GM12878 (cell line): ENCODE measurements around the gene ZNF544. TPM values are rescaled to one million over a fixed set of nuclear protein-coding genes. Genes with fewer than 3 reads are reported as not detected.

Source experiments
- ATAC-seq: fragments of 200-7000 bp; cut with Tn5 transposase; 3 replicates; pipeline ENCODE4 v1.9.1; 2020; ENCODE audit warnings: mild to moderate bottlenecking, moderate library complexity
- BruUV-seq: library from RNA; stranded (reverse); fragments of 400-500 nt; replicated peaks from 2 replicates; lab custom pipeline; 2021; lab: Mats Ljungman, UMichigan
- CTCF ChIA-PET: fragments of 300-600 bp; sonication (Branson Sonifier 250); formaldehyde crosslinking; extraction: SDS; loops from one replicate; lab custom pipeline; 2021; ENCODE audit warnings: inconsistent platforms; lab: Yijun Ruan, JAX
- POLR2A ChIA-PET: fragments of 350-600 bp; formaldehyde crosslinking; extraction: SDS; loops from one replicate; lab custom pipeline; 2021; ENCODE audit warnings: inconsistent platforms; lab: Charles Lee
- RAD21 ChIA-PET: fragments of 300-600 bp; sonication (Branson Sonifier 250); formaldehyde crosslinking; loops from one replicate; lab custom pipeline; 2023; ENCODE audit warnings: antibody characterized with exemption; ENCODE audit not compliant: unreplicated experiment; lab: Charles Lee
- SMC1A ChIA-PET: fragments of 300-600 bp; sonication (Branson Sonifier 250); formaldehyde crosslinking; loops from one replicate; lab custom pipeline; 2023; ENCODE audit not compliant: unreplicated experiment, uncharacterized antibody; lab: Charles Lee
- DNase-seq: peaks from one replicate; pipeline ENCODE4 v3.0.0-alpha.2; 2011; ENCODE audit warnings: low read depth, low spot score
- FAIRE-seq: peaks from 3 replicates; lab custom pipeline; 2011; peaks lifted over from hg19 to GRCh38; lab: Jason Lieb, UNC
- H2AFZ ChIP-seq: 2 replicates; pipeline ENCODE4 v1.6.0; 2011; ENCODE audit warnings: low read depth, low read length, control low read depth; ENCODE audit not compliant: control insufficient read depth
- H3K27ac ChIP-seq: 2 replicates; pipeline ENCODE4 v1.5.1; 2011; ENCODE audit warnings: control low read depth; ENCODE audit not compliant: control insufficient read depth, insufficient read depth
- H3K27me3 ChIP-seq, 2 experiments: replicated peaks in 1 of 2; 2 replicates each; pipeline versions ENCODE4 v1.6.0 to v1.6.1; 2011; ENCODE audit warnings: low read length in 1 of 2; ENCODE audit not compliant: control insufficient read depth in 2 of 2, insufficient read depth in 2 of 2
- H3K36me3 ChIP-seq, 2 experiments: 2 replicates each; pipeline ENCODE4 v1.5.1; 2011; ENCODE audit warnings: low read length in 1 of 2; ENCODE audit not compliant: control insufficient read depth in 2 of 2, insufficient read depth in 2 of 2
- H3K4me1 ChIP-seq: 2 replicates; pipeline ENCODE4 v1.6.1; 2011; ENCODE audit warnings: mild to moderate bottlenecking, low read length, moderate library complexity, mixed read lengths; ENCODE audit not compliant: control insufficient read depth, insufficient read depth
- H3K4me2 ChIP-seq: 2 replicates; pipeline ENCODE4 v1.6.0; 2011; ENCODE audit warnings: control low read depth; ENCODE audit not compliant: control insufficient read depth, insufficient read depth
- H3K4me3 ChIP-seq: fragments of 200-600 bp; sonication (generic); 2 replicates; pipeline ENCODE4 v1.5.1; 2016
- H3K79me2 ChIP-seq: 2 replicates; pipeline ENCODE4 v1.6.0; 2011; ENCODE audit warnings: low read length; ENCODE audit not compliant: control insufficient read depth, insufficient read depth
- H3K9ac ChIP-seq: 2 replicates; pipeline ENCODE4 v1.8.0; 2011; ENCODE audit warnings: low read length, control low read depth, mixed read lengths; ENCODE audit not compliant: control insufficient read depth, insufficient read depth
- H3K9me3 ChIP-seq: replicated peaks from 3 replicates; pipeline ENCODE4 v1.5.1; 2011; ENCODE audit warnings: mild to moderate bottlenecking, low read length; ENCODE audit not compliant: control insufficient read depth, insufficient read depth
- H4K20me1 ChIP-seq: 2 replicates; pipeline ENCODE4 v1.6.0; 2011; ENCODE audit not compliant: control insufficient read depth, insufficient read depth
- CBX5 ChIP-seq: sonication (generic); IDR thresholded peaks from 2 replicates; pipeline ENCODE4 v1.6.1; 2016; ENCODE audit warnings: low read depth, moderate library complexity, mild to moderate bottlenecking, inconsistent platforms
- CREB1 ChIP-seq: IDR thresholded peaks from 2 replicates; pipeline ENCODE4 v1.6.1; 2012; ENCODE audit warnings: low read depth, mild to moderate bottlenecking, inconsistent platforms
- HSF1 ChIP-seq: fragments of 150-350 bp; IDR thresholded peaks from 2 replicates; pipeline ENCODE4 v1.6.1; 2014; ENCODE audit warnings: mild to moderate bottlenecking, low read depth, low read length
- POU2F2 ChIP-seq: IDR thresholded peaks from 3 replicates; pipeline ENCODE4 v1.6.1; 2011; ENCODE audit warnings: low read depth, mild to moderate bottlenecking, low read length, borderline replicate concordance
- REST ChIP-seq: IDR thresholded peaks from 2 replicates; pipeline ENCODE4 v1.6.1; 2012; ENCODE audit warnings: mild to moderate bottlenecking, low read depth, low read length
- SUPT20H ChIP-seq: IDR thresholded peaks from 2 replicates; pipeline ENCODE4 v1.6.1; 2011; ENCODE audit warnings: low read depth, mild to moderate bottlenecking, low read length, moderate library complexity, borderline replicate concordance; ENCODE audit not compliant: control insufficient read depth
- USF2 ChIP-seq: IDR thresholded peaks from 2 replicates; pipeline ENCODE4 v1.6.1; 2011; ENCODE audit warnings: low read depth, low read length, improper control_type of control experiment, borderline replicate concordance
- YBX1 ChIP-seq: fragments of 450-650 bp; IDR thresholded peaks from 2 replicates; pipeline ENCODE4 v1.6.1; 2016; ENCODE audit warnings: antibody characterized with exemption
- ZBTB40 ChIP-seq: fragments of 450-650 bp; IDR thresholded peaks from 2 replicates; pipeline ENCODE4 v1.6.1; 2016; ENCODE audit warnings: mild to moderate bottlenecking, moderate library complexity, borderline replicate concordance
- WGBS: methylation state at CpG from one replicate; pipeline ENCODE4 v1.1.6; 2016; ENCODE audit warnings: low lambda C conversion rate; ENCODE audit not compliant: insufficient replicate concordance, insufficient coverage; ENCODE audit errors: missing lambda C conversion rate; 5-methylcytosine and 5-hydroxymethylcytosine counted together
- in situ Hi-C: fragments of 300-500 bp; cut with MboI; formaldehyde crosslinking; loops from 9 replicates; pipeline ENCODE4 v1.14.3; 2018; ENCODE audit warnings: mixed read lengths
- intact Hi-C: fragments of 100-400 bp; cut with micrococcal nuclease; formaldehyde crosslinking; loops from one replicate; pipeline ENCODE4 v1.14.2; 2022; ENCODE audit not compliant: unreplicated experiment
- polyA plus RNA-seq, 11 experiments: library from polyadenylated mRNA; depleted of rRNA in 4 of 11; unstranded in 6 of 11; stranded (reverse) in 5 of 11; fragments of >200 nt; fragmentation: Nextera tagmentation in 4 of 11; fragmentation: Illumina TruSeq in 1 of 11; extraction: Ambion mirVana in 4 of 11; extraction: Trizol in 1 of 11; gene quantifications; 1 replicate in 1 of 11; 2 replicates in 10 of 11; pipeline versions ENCODE4 v1.2.1 to v1.2.3, GENCODE V29; 2011 to 2016; ENCODE audit warnings: inconsistent platforms in 2 of 11, missing spikeins in 2 of 11, low read depth in 1 of 11
- total RNA-seq, 4 experiments: library from RNA; depleted of rRNA in 3 of 4; stranded (reverse); fragments of >200 nt in 3 of 4; fragmentation: Illumina TruSeq in 1 of 4; extraction: Trizol in 1 of 4; gene quantifications; 2 replicates each; pipeline versions ENCODE4 v1.2.1 to v1.2.3, GENCODE V29; 2013 to 2021

ZNF544 gene
- total and polyA plus RNA-seq, 10 of the 15 experiments (the other 5 are each of a cell fraction or from before 2014, with no cell fraction given): 27.3 to 70.1 (median 42.6) TPM

- TF ChIP-seq HSF1: no peak
- TF ChIP-seq ZBTB40: 0 out of 2 replicates have a peak, but pooled peaks have one; percentile 0
Measured at GRCh38 chr19:58279042-58279924, 50.6 kb downstream of the ZNF544 start (continued).

GRCh38 chr19:58279925-58280316 lies 51.2 kb downstream of the ZNF544 start:
- intact Hi-C loops: loop anchor here (2.0 kb wide), 1 partner anchor 533 kb away; the partner anchor contains the start of gene ZNF776
- Histone ChIP-seq H3K4me3 (peak overlapping the region; percentile 83), H3K79me2 (peaks cover 18% of the 10 kb centered on the region), H3K36me3 (no peaks in the 10 kb centered on the region; a peak in 1 of 4 replicates), H3K4me2 (peak overlapping the region; percentile 93), H4K20me1 (no peaks in the 10 kb centered on the region), H3K27ac (no peak overlapping the region), H3K4me1 (no peaks in the 10 kb centered on the region; the same call in 1 of the 2 replicates), H3K27me3 (no peaks in the 10 kb centered on the region), H3K9me3 (no peaks in the 10 kb centered on the region; the same call in 2 of the 3 replicates), H2AFZ (no peak overlapping the region; the same call in 1 of the 2 replicates), H3K9ac (peak overlapping the region; percentile 84; the same call in 1 of the 2 replicates)
- ChIA-PET RAD21 (no interaction called here), POLR2A (interaction anchor here (0.5 to 1.3 kb wide), 4 partner anchors 16 to 277 kb away, joined by 3 to 4 read pairs (median 4); partner anchors contain the start of genes ZNF274, ZNF544 and ZNF606), CTCF (no interaction called here), SMC1A (interaction anchor here (0.6 to 0.9 kb wide), 3 partner anchors 30 to 641 kb away, joined by 3 to 5 read pairs (median 3); no protein-coding TSS in a partner anchor)
- DNase-seq (no peak), FAIRE-seq (no peak), ATAC-seq (no peak)
- TSS peak; percentile 70 for BruUV-seq
- in situ Hi-C loops: loop anchor here (10.0 kb wide), 1 partner anchor 1865 kb away; no protein-coding TSS in a partner anchor
- WGBS: 53% methylated on average over 4 of the region's 4 CpGs
- TF ChIP-seq CREB1: no peak
- TF ChIP-seq REST: no peak
- TF ChIP-seq POU2F2: no peak
- no peak for TF ChIP-seq YBX1
- TF ChIP-seq SUPT20H: no peak
- TF ChIP-seq USF2: no peak
- no peak for TF ChIP-seq CBX5
